SU-DHL-6 (cell line): Measurements from ENCODE around the gene FRAT2.

Experiments used
- EZH2phosphoT487 ChIP-seq: fragments of 200-600 bp; sonication (generic), shearing (Covaris generic); conservative IDR thresholded peaks from 2 replicates; pipeline ENCODE4 v1.6.1; 2018; ENCODE audit warnings: mild to moderate bottlenecking, antibody characterized with exemption, low read length, moderate library complexity, mixed read lengths
- TF ChIP-seq, protein P1 (sequence below): fragments of 200-600 bp; sonication (generic); IDR thresholded peaks from one replicate; pipeline ENCODE4 v1.5.1; 2017; ENCODE audit warnings: antibody characterized with exemption, mild to moderate bottlenecking, low read length, moderate library complexity; ENCODE audit not compliant: insufficient read depth, poor library complexity, severe bottlenecking

DNA sequence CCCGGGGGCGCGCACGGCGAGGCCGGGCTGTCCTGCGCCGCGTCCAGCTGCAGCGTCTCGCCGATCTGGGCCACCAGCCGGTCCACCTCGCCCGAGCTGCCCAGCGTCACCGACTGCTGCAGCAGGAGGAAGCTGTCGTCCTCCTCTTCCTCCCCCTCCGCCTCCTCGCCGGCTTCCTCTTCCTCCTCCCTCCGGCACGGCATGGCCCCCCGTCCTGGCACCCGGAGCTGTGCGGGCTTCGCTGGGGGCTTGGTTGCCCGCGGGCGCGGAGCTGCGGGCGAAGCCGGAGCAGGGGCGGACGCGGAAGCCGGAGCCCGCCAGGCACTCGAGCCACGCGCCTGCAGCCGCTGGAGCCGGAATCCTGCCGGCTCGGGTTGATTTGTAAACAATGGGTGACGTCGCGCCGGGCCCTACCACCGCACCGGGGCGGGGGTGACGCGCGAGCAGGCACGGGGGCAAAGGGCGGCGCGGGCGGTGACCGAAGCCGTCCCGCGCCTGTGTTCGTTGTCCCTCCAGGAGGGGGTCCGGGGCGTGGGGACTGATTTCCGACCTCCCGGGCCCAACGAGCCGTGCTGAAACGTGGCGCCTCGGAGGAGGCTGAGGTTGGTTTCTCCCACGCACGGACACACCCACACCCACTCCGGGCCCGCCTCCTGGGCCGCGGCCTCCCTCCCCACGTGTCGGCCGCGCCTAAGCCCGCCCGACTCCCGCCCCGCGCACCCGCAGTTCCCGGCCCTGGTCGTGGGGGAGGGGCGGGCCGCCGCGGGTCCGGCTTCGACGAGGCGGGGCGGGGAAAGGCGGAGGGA lies at the start of gene FRAT2:
- TF ChIP-seq, protein P1, sequence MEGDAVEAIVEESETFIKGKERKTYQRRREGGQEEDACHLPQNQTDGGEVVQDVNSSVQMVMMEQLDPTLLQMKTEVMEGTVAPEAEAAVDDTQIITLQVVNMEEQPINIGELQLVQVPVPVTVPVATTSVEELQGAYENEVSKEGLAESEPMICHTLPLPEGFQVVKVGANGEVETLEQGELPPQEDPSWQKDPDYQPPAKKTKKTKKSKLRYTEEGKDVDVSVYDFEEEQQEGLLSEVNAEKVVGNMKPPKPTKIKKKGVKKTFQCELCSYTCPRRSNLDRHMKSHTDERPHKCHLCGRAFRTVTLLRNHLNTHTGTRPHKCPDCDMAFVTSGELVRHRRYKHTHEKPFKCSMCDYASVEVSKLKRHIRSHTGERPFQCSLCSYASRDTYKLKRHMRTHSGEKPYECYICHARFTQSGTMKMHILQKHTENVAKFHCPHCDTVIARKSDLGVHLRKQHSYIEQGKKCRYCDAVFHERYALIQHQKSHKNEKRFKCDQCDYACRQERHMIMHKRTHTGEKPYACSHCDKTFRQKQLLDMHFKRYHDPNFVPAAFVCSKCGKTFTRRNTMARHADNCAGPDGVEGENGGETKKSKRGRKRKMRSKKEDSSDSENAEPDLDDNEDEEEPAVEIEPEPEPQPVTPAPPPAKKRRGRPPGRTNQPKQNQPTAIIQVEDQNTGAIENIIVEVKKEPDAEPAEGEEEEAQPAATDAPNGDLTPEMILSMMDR: no peak
- no peak for TF ChIP-seq EZH2phosphoT487
